OCI-LY3 (cell line): Measurements from ENCODE around the gene DOK7.

Experiments
- H2AFZ ChIP-seq: fragments of 200-600, 300-600 bp; shearing (Covaris generic); 2 replicates; pipeline ENCODE4 v1.6.0; 2014; ENCODE audit warnings: antibody characterized with exemption, low read depth, low read length
- H3K27ac ChIP-seq: fragments of 200-600, 300-600 bp; sonication (generic); 2 replicates; pipeline ENCODE4 v1.5.1; 2014; ENCODE audit warnings: mild to moderate bottlenecking, low read length, moderate library complexity, mixed read lengths
- H3K27me3 ChIP-seq: fragments of 200-600, 300-600 bp; sonication (generic); 2 replicates; pipeline ENCODE4 v1.6.1; 2014; ENCODE audit warnings: low read depth, low read length, mixed read lengths
- H3K36me3 ChIP-seq: fragments of 200-600, 300-600 bp; sonication (generic); replicated peaks from 2 replicates; pipeline ENCODE3; 2014; ENCODE audit warnings: low read depth, low read length, mixed read lengths
- H3K4me1 ChIP-seq: fragments of 300-600, 200-600 bp; sonication (generic); 2 replicates; pipeline ENCODE4 v1.6.1; 2014; ENCODE audit warnings: low read length, mixed read lengths
- H3K4me2 ChIP-seq: fragments of 200-600, 300-600 bp; sonication (generic); 2 replicates; pipeline ENCODE4 v1.6.1; 2014; ENCODE audit warnings: low read length, mixed read lengths
- H3K4me3 ChIP-seq: fragments of 300-600, 200-600 bp; sonication (generic); 2 replicates; pipeline ENCODE4 v1.5.1; 2014; ENCODE audit warnings: antibody characterized with exemption, mild to moderate bottlenecking, low read length, moderate library complexity
- H3K79me2 ChIP-seq: fragments of 300-600, 200-600 bp; shearing (Covaris generic); 2 replicates; pipeline ENCODE4 v1.6.1; 2014; ENCODE audit warnings: mild to moderate bottlenecking, low read length, mixed read lengths
- H3K9ac ChIP-seq: fragments of 300-600, 200-600 bp; shearing (Covaris generic); 2 replicates; pipeline ENCODE4 v1.6.0; 2014; ENCODE audit warnings: mild to moderate bottlenecking, low read length, moderate library complexity
- H3K9me3 ChIP-seq: fragments of 200-600, 300-600 bp; shearing (Covaris generic); 2 replicates; pipeline ENCODE4 v1.6.1; 2014; ENCODE audit warnings: low read length, mixed read lengths; ENCODE audit not compliant: insufficient read depth
- H4K20me1 ChIP-seq: fragments of 200-600, 300-600 bp; sonication (generic); 2 replicates; pipeline ENCODE4 v1.6.1; 2016; ENCODE audit warnings: low read length, mixed read lengths; ENCODE audit not compliant: insufficient read depth
- CTCF ChIP-seq: fragments of 200-600, 300-600 bp; sonication (generic); IDR thresholded peaks from 2 replicates; pipeline ENCODE4 v1.5.1; 2014; ENCODE audit warnings: antibody characterized with exemption, low read length, low read depth
- EZH2phosphoT487 ChIP-seq: fragments of 200-600 bp; shearing (Covaris generic); IDR thresholded peaks from 2 replicates; pipeline ENCODE4 v1.6.1; 2018; ENCODE audit warnings: antibody characterized with exemption, mixed run types, low read depth

Gene DOK7

GRCh38 chr4:3479358-3480101 is 16.4 kb downstream of the DOK7 start:
- TF ChIP-seq CTCF: no peak
- no peak for TF ChIP-seq EZH2phosphoT487
- H3K4me1 ChIP-seq: 0 out of 2 replicates have a peak, but pooled peaks cover under 1% of the 10 kb centered on the region

GRCh38 chr4:3480528-3481112 is 17.5 kb downstream of the DOK7 start:
- no peak overlapping the region for H2AFZ ChIP-seq
- no peaks in the 10 kb centered on the region for H3K9me3 ChIP-seq
- H4K20me1 ChIP-seq: no peaks in the 10 kb centered on the region
- no peak overlapping the region for H3K27ac ChIP-seq
- peaks cover 42% of the 10 kb centered on the region for H3K27me3 ChIP-seq
- H3K9ac ChIP-seq: no peak overlapping the region
- H3K4me2 ChIP-seq: no peak overlapping the region
- peaks cover 11% of the 10 kb centered on the region; the same call in 1 of the 2 replicates for H3K4me1 ChIP-seq
- no peak overlapping the region for H3K4me3 ChIP-seq
- no peak for TF ChIP-seq EZH2phosphoT487
- peak; percentile 88 for TF ChIP-seq CTCF
- H3K79me2 ChIP-seq: no peaks in the 10 kb centered on the region
- H3K36me3 ChIP-seq: no peaks in the 10 kb centered on the region

More at GRCh38 chr4:3479358-3480101, 16.4 kb downstream of the DOK7 start:
- Histone ChIP-seq H3K4me2 (no peak overlapping the region), H3K79me2 (no peaks in the 10 kb centered on the region), H3K9me3 (no peaks in the 10 kb centered on the region), H3K27me3 (peaks cover 38% of the 10 kb centered on the region), H2AFZ (no peak overlapping the region), H3K27ac (no peak overlapping the region), H3K4me3 (no peak overlapping the region), H4K20me1 (no peaks in the 10 kb centered on the region), H3K9ac (no peak overlapping the region), H3K36me3 (no peaks in the 10 kb centered on the region)

GRCh38 chr4:3481113-3481531 is 18.0 kb downstream of the DOK7 start:
- H3K4me2 ChIP-seq: no peak overlapping the region
- no peaks in the 10 kb centered on the region for H4K20me1 ChIP-seq
- TF ChIP-seq CTCF (no peak), EZH2phosphoT487 (no peak)
- no peaks in the 10 kb centered on the region for H3K36me3 ChIP-seq
- H2AFZ ChIP-seq: no peak overlapping the region
- H3K27me3 ChIP-seq: peaks cover 47% of the 10 kb centered on the region
- H3K9me3 ChIP-seq: no peaks in the 10 kb centered on the region
- no peaks in the 10 kb centered on the region for H3K79me2 ChIP-seq
- H3K27ac ChIP-seq: no peak overlapping the region
- no peak overlapping the region for H3K4me3 ChIP-seq
- peaks cover 11% of the 10 kb centered on the region; the same call in 1 of the 2 replicates for H3K4me1 ChIP-seq
- H3K9ac ChIP-seq: no peak overlapping the region

- no peak overlapping the region for H3K4me2 ChIP-seq
- no peak for TF ChIP-seq EZH2phosphoT487
- TF ChIP-seq CTCF: no peak
- peaks cover 11% of the 10 kb centered on the region; the same call in 1 of the 2 replicates for H3K4me1 ChIP-seq
Measured at GRCh38 chr4:3481783-3482393, 18.8 kb downstream of the DOK7 start.

More at GRCh38 chr4:3481783-3482393, 18.8 kb downstream of the DOK7 start:
- H3K36me3 ChIP-seq: no peaks in the 10 kb centered on the region
- no peaks in the 10 kb centered on the region for H4K20me1 ChIP-seq
- H3K4me3 ChIP-seq: no peak overlapping the region
- no peaks in the 10 kb centered on the region for H3K9me3 ChIP-seq
- peaks cover 54% of the 10 kb centered on the region for H3K27me3 ChIP-seq
- no peaks in the 10 kb centered on the region for H3K79me2 ChIP-seq
- H2AFZ ChIP-seq: no peak overlapping the region
- H3K27ac ChIP-seq: no peak overlapping the region
- no peak overlapping the region for H3K9ac ChIP-seq
